A673 (cell line): Measurements from ENCODE around the gene NXT1.

Experiments used
- CTCF ChIP-seq: fragments of 300-800, 200-600 bp; sonication (generic); conservative IDR thresholded peaks from 2 replicates; pipeline ENCODE4 v1.5.1; 2017; ENCODE audit warnings: low read depth, mild to moderate bottlenecking, antibody characterized with exemption, low read length, moderate library complexity, mixed read lengths
- EZH2 ChIP-seq: fragments of 200-600 bp; sonication (generic); IDR thresholded peaks from 2 replicates; pipeline ENCODE4 v1.6.1; 2017; ENCODE audit warnings: borderline replicate concordance, low read depth, mild to moderate bottlenecking, mixed read lengths, antibody characterized with exemption, low read length; ENCODE audit not compliant: poor library complexity, severe bottlenecking

DNA sequence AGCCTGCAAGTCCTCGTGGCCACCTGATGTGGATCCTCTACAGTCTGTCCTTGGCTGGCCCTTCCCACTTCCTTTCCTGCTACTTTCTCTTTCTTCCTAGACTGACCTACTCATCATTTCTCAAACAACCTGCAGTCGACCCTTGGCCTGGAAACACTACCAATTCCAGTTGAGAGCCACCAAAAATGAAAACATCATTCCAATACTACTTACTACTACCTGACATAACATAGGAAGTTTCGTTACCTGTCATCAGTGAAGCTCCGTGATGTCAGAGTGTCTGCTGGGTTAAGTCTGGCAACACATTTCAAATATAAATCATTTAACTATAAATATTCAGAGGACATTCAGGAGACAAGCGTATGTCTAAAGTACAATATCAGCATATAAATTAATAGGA is 25.2 kb downstream of the NXT1 start:
- no peak for TF ChIP-seq CTCF
- TF ChIP-seq EZH2 = no peak
